Activated CD8-positive, alpha-beta memory T cell treated with anti-CD3 and anti-CD28 coated beads, Interleukin-2, amount 50 U/mL, for 48 hours (primary cell): ENCODE data around the gene LRRTM2.

ENCODE experiments used
- DNase-seq: peaks from one replicate; pipeline ENCODE4 v3.0.0-alpha.2; 2020

LRRTM2 gene

DNA sequence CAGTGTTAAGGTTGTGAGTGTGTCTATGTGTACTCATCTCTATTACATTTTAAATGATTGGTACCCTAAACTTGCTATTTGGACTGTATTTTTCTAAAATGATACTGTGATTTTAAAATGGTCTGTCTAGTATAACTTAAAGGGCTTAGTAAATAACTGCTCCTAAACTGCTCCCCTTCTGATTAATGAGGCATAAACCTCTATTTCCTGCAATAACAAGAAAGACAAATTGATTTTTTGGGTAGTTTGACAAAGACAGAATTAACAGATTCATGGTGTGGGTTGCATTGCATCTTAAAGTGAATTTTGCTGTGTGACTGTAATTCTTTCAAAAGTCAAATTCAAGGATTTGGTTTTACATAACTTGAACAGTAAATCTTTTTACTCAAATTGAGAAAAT, 8.1 kb upstream of the LRRTM2 start:
- no peak for DNase-seq

DNA sequence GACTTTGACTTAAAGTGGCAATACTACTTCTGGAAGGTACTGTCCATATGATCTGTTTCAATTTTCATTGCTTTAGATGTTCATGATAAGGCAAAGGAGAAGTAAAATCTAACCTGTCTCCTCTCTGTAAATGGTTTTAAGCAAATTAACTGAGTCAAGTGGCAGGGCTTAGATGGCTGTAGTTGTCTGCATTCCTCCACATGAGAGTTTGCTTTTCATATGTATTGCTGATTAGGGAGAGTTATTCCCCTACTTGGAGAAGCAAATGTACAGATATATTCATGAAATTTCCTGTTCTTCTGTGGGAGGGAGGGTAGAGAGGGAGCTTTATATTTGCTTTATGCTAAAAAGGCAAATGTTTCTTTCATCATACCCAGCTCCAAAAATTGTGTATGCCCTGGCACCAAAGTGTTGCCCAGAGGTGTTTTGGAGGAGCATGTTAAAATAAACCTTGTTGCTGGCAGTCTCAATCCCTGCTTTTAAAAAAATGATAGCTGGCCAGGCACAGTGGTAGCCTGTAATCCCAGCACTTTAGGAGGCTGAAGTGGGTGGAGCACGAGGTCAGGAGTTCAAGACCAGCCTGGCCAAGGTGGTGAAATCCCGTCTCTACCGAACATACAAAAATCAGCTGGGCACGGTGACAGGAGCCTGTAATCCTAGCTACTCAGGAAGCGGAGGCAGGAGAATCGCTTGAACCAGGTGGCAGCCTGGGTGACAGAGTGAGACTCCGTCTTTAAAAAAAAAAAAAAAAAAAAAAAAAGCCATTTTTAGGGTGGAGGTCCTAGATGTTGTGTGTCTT, 3.5 kb upstream of the LRRTM2 start:
- no peak for DNase-seq

DNA sequence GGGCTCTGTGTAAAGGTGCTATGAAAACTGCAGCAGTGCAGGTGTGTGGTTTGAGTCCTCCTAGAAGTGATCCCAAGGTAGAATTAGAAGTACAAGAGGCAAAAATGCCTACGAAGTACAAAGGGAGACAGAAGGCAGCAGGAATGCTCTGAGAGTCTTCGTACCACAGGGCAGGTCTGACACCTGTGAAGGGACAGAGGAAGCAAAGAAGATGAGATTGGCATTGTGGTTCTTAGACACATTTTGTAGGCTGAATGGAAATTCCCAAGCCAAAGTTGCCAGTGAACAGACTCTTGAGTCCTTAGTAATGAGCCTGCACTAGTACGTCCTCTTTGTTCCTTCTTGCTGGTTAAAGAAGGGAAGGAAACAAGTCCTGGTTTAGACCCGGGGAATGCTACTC, 1.7 kb upstream of the LRRTM2 start:
- DNase-seq = no peak

DNA sequence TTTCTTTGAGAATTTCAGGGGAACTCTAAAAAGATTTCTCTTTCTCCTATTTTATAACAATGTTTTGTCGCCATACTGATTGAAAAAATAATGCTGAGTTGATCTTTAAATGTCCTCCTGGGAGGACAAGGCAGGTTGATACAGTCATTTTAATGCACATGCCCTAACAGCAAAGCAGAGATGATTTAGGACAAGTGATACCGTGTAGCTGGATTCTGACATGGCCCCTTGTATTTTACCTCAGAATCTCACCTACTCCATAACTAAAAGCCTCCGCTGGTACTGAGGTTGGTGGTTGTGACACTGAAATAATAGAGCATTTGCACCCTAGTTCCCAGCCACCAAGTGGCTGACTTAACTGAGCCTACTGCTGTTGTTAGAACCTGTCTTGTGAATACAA, 811 bp upstream of the LRRTM2 start:
- no peak for DNase-seq

DNA sequence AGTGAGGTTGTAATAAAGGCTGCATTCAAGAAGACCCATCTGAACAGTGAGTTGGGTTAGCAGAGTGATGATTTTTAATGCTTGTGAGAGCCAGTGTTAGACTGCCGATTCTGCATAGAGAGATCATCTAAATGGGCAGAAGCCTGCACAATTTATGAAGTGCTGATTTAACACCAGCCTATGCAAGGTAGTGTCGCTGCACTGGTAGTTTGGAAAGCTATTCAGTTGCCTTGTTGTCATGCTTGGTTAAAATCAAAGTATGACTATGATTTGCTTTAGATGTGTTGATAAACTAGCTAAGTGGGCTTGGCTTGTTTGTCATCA, 379 bp upstream of the LRRTM2 start:
- no peak for DNase-seq

DNA sequence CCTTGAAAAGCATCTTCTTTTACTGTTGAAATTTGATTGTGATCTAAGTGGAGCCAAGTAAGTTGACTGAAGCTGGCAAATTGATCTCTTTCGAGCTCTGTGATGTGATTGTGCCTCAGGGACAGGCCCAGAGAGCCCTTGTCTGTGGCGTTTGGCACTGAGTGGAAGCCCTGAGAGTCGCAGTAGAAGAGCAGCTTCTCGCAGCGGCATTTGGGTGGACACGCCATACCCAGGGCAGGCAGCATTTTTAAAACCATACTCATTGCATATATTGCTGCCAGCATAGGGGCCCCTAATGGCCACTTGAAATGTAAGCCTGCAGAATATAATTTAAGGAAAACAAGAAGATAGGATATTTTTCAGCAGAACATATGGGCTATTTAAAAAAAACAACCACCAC, 894 bp downstream of the LRRTM2 start:
- no peak for DNase-seq

DNA sequence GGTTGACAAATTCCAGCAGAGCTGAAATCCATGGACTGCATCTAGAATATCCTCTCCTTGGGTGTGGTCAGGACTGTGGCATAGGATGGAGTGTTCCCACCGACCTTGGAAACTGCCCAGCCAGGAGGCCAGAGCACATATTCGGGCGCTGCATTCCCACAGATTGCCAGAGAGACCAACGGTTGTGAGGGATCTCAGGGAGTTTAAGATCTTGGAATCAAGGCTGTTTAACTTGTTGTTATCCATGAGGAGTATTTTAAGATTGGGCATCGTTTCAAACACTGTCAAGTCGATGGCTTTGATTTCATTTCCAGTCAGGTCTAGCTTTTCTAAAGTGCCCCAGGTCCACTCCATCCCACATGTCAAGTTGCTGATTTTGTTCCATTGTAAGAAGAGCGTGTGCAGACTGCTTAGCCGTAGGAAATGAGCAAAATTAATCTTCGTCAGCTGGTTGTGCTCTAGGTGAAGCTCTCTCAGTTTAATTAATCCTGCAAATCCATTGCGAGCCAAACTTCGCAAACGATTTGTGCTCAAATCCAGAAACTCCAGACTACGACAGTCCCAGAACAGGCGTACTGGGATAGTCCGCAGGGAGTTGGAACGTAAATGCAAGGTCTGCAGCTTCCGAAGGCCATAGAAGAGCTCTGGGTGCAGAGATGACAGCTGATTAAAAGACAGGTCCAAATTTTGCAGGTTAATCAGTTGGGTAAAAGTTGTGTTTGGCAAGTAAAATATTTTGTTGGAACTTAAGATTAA, 1.5 kb downstream of the LRRTM2 start:
- no peak for DNase-seq

DNA sequence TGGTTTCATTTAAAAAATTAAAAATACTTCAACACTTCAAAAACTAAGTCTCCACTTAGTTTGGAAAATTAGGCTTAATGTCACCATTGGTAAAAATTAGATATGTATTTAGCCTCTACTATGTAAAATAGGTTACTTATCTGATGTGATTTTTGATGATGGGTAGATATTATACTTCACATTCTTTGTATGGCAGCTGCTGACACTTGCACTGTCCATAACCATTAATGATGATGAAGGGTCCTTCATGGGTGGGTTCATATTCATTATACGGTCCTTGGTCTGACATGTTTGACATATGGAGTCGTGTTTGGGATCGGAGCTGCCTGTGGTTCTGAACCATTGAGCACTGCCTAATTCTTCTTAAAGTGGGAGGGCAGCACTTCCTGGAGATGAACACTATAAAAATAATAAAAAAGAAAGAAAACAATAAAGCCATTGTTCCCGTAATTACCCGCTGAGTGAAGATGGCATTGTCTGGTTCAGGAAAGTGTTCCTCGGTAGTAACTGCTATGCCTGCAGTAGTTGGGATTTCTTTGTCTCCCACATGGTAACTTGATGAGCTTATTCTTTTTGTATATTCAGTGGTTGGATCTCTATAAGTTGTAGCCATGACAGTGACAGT, 2.2 kb downstream of the LRRTM2 start:
- no peak for DNase-seq

DNA sequence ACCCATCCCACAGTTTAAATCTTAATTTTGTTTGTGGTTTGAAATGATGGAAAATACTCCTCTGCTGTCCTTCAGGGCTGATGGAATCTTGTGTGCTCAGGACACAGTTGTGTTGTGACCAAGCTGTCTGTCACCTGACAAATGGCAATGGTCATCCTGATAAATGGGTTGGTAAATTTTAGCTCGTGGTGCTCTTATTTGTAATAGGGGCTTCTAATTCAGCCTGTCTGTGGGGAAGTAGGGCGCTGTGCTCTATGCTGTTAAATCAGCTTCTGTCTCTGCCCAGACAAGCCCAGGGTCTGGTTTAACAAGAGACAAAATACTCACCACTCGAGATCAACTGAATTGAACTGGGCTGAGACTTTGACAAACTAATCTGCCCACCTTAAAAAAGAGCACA, 4.5 kb downstream of the LRRTM2 start:
- DNase-seq = no peak

DNA sequence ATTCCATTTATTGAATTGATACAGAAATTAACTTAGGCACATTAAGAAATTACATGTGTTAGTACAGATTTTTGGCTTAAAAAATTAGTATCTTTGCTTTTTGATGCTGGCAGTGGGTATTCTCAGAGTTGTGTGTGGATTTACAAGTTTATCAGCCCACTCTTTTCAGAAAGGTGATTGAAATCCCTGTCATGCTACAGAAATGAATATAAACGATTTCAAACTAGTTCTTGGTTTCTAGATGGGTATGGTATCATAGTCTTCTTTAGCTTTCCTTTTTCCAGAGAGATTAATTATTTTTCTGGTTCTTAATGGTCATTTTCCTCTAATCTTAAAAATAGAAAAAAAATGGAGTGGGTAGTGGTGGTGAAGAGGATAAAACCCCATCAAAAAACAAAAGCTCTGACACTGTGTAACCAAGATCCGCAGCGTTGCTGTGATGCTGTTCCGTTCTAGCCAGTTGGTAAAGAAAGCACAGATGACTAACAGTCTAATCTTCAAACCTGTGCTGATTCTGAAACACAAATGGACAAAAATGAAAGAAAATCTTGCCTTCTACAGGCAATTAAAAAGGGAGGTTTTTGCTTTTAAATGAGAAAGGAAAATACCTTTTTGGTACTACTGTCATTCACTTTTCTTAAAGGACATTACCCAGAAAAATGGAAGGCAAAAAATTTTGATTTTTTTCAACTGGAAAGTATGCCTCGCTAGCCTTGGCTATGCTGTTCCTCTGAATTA, 5.2 kb downstream of the LRRTM2 start:
- no peak for DNase-seq

DNA sequence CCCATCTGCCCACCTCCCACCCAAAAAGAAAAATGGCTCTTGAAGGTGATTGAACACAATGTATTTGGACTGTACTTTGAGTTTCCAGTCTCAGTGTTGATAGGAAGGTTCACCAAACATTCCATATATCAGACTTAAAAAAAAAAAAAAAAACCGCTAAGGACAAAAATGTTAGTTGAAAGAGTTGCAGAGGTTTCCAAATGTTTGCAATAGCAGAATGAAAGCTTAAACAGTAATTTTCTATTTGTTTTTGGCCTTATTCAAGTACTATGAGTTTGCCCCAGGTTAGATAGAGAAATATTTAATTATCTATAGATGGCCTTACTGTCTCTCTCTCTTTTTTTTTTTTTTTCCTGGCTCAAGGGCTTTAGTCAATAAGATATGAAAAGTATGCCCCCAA, 6.1 kb downstream of the LRRTM2 start:
- no peak for DNase-seq

DNA sequence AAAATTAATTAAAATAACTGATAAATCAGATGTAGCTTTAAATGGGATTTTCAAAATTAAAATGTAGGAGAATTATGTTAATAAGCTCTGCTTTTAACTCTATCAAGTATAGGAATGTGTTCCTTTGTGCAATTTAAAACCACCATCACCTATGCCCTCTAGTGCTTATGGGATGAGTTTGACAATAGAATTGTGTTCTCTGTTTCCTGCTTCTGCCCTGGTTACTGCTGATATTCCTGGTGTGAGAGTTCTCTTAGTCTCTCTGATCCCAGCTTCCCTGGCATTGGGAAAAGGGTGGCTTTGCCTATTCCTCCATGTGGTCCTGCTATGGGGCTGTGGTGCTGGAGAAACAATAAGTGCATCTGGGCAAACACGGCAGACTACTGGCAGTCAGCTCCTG, 8.1 kb downstream of the LRRTM2 start:
- no peak for DNase-seq

DNA sequence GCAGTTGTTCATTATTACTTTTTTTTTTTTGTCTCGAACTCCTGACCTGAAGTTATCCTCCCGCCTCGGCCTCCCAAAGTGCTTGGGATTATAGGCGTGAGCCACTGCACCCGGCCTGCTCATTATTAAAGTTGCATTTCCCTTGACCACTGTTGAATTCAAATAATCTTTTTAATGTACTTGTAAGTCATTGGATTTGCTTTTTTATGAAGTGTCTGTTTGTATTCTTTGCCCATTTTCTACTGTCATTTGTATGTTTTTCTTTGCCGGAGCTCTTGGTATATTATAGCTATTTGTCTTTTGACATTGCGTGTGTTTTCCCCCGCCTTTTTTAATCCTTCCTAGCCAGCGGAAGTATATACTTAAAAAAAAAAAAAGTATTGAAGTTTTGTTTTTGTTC, 22.0 kb downstream of the LRRTM2 start:
- DNase-seq = no peak

DNA sequence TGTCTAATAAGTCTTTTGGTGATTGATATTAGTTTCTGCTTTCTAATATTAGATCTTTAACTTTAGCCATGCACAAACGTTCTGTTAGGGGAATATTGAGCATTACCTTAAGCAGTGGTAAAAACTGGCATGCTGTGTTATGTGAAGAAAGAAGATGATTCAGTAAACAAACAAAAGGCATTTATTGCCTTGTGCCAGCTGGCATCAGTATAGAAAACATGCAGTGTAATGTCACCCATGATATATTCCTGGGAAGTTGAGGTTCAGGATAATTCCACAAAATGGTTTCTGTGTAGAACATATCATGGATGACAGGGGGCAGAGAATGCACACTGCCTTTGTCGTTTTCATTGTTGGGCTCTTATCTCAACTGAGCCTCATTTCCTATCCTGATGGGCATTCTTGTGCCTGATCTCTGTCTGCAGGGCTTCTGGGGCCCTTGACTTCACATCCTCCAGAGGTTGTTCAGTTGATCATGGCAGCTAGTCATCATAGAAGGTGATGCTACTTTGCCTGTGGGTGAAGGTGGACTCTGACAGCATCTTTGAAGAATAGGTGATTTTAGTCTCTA, 24.2 kb downstream of the LRRTM2 start:
- no peak for DNase-seq

DNA sequence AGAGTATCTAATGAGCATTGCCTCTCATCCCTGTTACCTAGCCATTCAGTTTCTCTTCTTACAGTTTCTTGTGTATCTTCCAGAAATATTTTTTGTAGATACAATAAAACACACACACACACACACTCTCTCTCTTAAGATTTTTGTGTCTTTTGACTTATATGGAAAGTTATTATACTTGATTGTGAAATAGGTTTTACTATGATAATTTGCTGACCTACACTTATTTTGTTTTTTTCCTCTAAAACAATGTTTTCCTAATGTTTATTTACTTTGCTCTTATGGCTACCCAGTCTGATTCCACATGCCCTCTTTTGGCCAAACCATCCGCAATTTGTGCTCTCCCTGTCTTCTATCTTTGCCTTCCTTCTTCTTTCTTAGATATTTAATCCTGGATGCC, 25.3 kb downstream of the LRRTM2 start:
- DNase-seq = no peak

DNA sequence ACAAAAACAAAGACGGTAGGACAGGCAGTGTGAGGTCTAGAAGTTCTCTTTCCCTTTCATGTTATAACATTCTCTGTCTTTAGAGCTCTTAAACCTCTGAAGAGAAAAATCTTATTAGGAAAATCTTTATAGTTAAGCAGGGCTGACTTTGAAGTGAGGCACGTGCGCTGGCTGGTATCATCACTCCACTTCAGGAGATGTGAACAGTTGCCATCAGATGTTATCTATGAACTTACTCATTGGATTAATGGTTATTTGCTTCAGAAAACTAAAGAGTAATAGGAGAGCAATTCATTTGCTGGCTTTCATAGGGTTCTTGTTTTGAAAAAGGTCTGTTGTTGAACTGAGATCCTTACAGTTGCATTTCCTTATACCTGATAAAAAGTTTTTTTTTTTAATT, 25.7 kb downstream of the LRRTM2 start:
- no peak for DNase-seq

DNA sequence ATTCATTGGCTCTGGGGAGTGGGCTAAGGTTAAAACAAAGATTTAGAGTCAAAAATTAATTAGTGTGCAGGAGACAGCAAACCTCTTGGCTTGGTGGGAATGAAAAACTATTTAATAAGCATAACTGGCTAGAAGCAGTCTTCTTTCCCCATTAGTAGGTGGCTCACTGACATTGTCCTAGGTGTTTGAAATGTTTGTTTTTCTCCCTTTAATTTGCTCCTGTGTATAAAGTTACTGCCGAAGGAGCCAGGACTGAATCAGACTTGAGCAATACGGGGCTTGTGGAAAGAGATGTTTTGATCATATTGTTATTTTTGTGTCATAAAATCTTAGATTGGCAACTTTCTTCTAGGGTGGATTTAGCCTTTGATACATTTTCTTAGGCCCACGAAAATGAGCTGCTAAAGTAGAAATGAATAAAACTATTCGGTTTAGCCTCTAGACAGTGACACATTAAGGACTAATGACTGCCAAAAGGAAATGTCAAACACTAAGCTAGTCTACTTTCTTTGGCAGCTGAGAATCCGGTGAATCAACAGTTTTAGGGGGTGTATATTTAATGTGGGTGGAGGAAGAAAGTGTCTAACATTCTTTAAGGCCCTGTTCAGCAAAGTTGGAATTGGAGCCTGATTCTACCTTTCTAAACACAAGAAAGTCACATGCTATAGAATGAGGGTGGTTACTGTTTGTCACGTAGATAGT, 30.2 kb downstream of the LRRTM2 start:
- DNase-seq = no peak

DNA sequence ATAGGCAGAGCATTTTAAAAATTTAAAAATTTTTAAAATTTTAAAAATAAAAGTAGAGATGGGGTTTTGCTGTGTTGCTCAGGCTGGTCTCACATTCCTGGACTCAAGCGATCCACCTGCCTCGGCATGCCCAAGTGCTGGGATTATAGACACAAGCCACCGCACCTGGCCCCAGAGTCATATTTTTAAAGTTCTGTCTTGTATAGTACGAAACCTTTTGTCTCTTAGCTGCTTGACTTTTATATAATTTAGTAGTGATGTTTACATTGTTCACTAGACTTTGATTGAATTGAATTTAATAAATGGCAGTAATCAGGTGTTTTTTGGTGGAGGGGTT, 31.0 kb downstream of the LRRTM2 start:
- no peak for DNase-seq

DNA sequence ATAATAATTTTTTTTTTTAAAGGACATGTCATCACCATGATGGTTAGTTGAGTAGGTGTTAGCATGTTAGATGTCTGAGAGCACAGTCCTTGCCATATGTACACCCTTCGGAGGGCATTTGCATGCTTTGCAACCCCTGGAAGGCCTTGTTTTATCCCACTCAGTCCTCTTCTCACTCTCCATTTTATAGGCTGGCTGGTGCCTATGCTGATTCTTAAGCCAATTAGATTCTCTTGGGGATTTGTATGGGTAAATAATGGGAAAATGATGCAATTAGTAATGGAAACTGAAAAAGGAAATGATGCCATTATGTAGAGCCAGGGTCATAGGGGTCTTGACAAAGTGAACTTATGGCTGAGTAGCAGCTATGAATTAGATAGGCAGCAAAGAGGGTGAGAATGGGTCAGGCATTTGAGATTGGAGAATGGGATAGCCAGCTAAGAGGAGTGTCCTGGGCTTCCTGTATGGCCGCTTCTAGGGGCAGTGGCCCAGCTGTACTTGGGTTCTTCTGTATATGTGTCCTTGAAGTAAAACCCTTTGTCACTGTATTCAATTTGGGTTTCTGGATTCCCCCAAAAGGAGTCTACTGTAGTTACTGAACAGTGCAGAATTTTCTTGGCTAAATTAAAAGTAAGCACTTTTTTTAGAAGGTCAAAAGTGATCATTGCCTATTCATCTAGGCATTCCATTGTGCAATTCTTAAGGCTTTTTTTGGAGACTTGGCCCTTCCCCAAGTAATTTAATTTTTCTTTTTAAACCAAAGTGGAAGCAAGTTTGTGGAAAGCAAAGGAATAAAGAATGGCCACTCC, 31.6 kb downstream of the LRRTM2 start:
- no peak for DNase-seq

DNA sequence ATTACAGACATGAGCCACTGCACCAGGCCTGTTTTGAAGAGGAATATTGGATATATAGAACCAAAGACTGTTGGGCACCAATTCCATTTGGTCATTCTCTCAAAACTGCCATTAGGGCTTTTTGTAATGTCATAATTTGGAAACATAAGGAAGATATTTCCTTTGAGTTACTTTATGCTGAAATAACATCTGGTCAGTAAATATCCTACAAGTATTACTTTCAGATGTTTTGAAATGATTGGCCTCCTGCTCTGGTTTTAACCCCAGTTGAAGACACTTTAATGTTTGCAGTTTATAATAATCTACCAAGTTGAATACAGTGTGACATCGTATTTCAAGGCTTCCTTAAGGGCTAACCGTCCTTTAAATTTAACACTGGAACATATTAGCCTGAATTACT, 33.6 kb downstream of the LRRTM2 start:
- no peak for DNase-seq

DNA sequence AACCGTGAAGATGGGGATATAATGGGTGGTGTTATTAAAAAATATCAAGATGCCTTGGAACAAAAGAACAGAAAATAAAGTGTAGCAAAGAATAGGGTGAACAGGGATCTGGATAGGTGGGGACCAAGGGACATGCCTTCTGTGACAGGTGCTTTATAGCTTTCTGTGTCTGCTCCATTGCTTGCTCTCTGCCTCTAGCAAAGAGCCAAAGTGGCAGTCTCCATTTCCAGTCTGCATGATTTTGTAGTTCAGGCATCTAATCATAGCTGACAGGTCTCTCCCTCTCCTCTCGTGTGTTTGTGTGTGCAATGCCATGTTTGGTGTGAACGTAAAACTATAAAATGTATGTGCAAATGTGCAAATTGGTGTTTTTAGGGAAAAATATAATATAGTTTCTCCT, 35.0 kb downstream of the LRRTM2 start:
- no peak for DNase-seq

DNA sequence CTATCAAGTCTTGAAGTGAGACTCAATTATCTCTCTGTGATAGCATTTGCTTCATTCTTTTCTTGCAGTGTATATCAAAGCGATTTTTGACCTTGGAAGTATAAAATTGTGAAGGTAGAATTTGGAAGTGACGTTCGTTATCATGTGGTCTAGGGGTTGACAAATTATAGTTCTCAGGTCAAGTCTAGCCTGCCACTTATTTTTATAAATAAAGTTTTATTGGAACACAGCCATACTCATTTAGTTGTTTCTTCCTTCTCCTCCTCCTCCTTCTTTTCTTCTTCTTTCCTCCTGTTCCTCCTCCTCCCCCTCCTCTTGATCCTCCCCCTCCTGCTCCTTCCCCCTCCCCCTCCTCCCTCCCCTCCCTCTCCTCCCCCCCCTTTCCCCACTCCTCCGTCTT, 38.0 kb downstream of the LRRTM2 start:
- no peak for DNase-seq
